MCF 10A (cell line): ENCODE data around the gene GMPPA. TPM values are rescaled to one million over a fixed set of nuclear protein-coding genes. Genes with fewer than 3 reads are reported as not detected.

Experiments used
- BruUV-seq: library from RNA; stranded (reverse); fragments of 400-500 nt; replicated peaks from 2 replicates; lab custom pipeline; 2021; lab: Mats Ljungman, UMichigan
- CTCF ChIA-PET: fragments of 300-600 bp; sonication (Branson Sonifier 250); formaldehyde crosslinking; extraction: SDS; loops from one replicate; lab custom pipeline; 2021; ENCODE audit warnings: antibody characterized with exemption, inconsistent platforms; lab: Yijun Ruan, JAX
- POLR2A ChIA-PET: fragments of 300-600, 350-650 bp; sonication (Branson Sonifier 250); formaldehyde crosslinking; extraction: SDS; loops from one replicate; lab custom pipeline; 2020; ENCODE audit warnings: antibody characterized with exemption, inconsistent platforms; lab: Yijun Ruan, JAX
- DNase-seq: peaks from one replicate; pipeline ENCODE4 v3.0.0-alpha.2; 2018; ENCODE audit not compliant: unreplicated experiment
- H3K27ac Mint-ChIP-seq: one replicate; pipeline ENCODE4 v1.8.0; 2022; ENCODE audit warnings: mild to moderate bottlenecking, low read depth, mixed read lengths; ENCODE audit not compliant: unreplicated experiment
- H3K27me3 Mint-ChIP-seq: one replicate; pipeline ENCODE4 v1.8.0; 2022; ENCODE audit warnings: mixed read lengths; ENCODE audit not compliant: insufficient read depth, unreplicated experiment
- H3K36me3 Mint-ChIP-seq: one replicate; pipeline ENCODE4 v1.8.0; 2022; ENCODE audit warnings: mild to moderate bottlenecking, moderate library complexity, mixed read lengths; ENCODE audit not compliant: insufficient read depth, unreplicated experiment
- H3K4me1 Mint-ChIP-seq: one replicate; pipeline ENCODE4 v1.8.0; 2022; ENCODE audit warnings: mixed read lengths; ENCODE audit not compliant: insufficient read depth, unreplicated experiment
- H3K4me3 Mint-ChIP-seq: one replicate; pipeline ENCODE4 v1.8.0; 2022; ENCODE audit warnings: mild to moderate bottlenecking, moderate library complexity, mixed read lengths; ENCODE audit not compliant: unreplicated experiment
- H3K9me3 Mint-ChIP-seq: one replicate; pipeline ENCODE4 v1.8.0; 2022; ENCODE audit warnings: mixed read lengths; ENCODE audit not compliant: unreplicated experiment
- intact Hi-C: fragments of 100-400 bp; cut with micrococcal nuclease; formaldehyde crosslinking; loops from 2 replicates; pipeline ENCODE4 v1.14.1; 2022
- total RNA-seq: library from RNA; stranded (reverse); gene quantifications from 2 replicates; pipeline ENCODE4 v1.2.3, GENCODE V29; 2022
- TF ChIP-seq, protein P1 (sequence below): fragments of 200-600 bp; IDR thresholded peaks from one replicate; pipeline ENCODE4 v1.8.0; 2022; ENCODE audit warnings: antibody characterized with exemption, mild to moderate bottlenecking; ENCODE audit not compliant: unreplicated experiment

GMPPA gene
- total RNA-seq, 1 experiment from 2014 or later = 70.7 TPM

DNA sequence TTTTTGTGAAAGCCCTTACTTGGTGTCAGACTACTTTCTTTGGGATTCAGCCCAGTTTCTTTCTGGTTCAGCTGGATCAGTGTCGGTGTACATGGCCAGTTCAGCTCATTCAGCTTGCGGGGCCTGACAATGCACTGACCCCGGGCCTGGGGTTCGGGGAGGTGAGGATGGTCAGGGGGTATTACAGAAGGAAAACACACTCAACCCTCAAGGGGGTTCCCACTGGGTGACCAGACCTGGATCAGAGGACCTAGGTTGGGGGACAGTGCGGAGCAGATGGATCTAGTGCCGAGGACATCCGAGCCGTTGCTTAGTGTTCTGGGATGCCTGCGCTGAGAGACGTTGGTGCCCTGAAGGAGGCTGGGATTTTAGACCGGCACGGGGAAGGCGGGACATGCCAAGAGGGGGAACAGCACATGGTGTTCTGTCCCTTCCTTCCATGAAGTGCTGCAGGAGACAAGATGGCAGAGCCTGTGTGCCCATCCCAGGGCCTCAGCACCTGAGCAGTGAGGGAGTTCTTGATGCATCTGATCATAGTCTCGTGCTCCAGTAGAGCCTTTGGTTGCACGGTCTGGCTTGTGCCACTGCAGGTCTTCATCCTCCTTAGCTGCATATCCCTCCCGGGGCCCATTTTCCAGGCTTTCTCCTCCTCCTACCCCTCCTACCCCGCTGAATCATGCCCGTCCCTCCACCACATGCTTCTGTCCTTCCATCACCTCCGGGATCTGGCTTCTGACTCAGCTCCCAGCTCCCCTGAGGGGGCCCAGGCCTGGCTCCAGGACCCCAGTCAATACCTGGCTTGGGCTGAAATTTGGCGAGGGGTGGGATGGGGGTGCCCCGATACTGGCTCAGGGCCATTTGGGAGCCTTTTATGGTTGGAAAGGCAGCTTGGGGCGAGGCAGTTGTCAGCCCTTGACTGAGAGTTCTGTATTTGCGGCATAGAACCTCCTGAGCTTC, 46.1 kb upstream of the GMPPA start:
- Mint-ChIP-seq H3K4me1 (peaks cover 24% of the 10 kb centered on the region), H3K27me3 (no peaks in the 10 kb centered on the region), H3K36me3 (no peaks in the 10 kb centered on the region), H3K27ac (peak overlapping the region; percentile 83), H3K4me3 (peak overlapping the region; percentile 64), H3K9me3 (no peaks in the 10 kb centered on the region)
- DNase-seq = peak; percentile 99
- POLR2A ChIA-PET = interaction anchor here (0.7 to 2.1 kb wide), 15 partner anchors 10 to 298 kb away, joined by 3 to 17 read pairs (median 3); partner anchors contain the start of genes CHPF, CNPPD1, DNAJB2 and GMPPA
- intact Hi-C loops = loop anchor here (2.0 kb wide), 1 partner anchor 46 kb away; the partner anchor contains the start of gene GMPPA
- TF ChIP-seq, protein P1, sequence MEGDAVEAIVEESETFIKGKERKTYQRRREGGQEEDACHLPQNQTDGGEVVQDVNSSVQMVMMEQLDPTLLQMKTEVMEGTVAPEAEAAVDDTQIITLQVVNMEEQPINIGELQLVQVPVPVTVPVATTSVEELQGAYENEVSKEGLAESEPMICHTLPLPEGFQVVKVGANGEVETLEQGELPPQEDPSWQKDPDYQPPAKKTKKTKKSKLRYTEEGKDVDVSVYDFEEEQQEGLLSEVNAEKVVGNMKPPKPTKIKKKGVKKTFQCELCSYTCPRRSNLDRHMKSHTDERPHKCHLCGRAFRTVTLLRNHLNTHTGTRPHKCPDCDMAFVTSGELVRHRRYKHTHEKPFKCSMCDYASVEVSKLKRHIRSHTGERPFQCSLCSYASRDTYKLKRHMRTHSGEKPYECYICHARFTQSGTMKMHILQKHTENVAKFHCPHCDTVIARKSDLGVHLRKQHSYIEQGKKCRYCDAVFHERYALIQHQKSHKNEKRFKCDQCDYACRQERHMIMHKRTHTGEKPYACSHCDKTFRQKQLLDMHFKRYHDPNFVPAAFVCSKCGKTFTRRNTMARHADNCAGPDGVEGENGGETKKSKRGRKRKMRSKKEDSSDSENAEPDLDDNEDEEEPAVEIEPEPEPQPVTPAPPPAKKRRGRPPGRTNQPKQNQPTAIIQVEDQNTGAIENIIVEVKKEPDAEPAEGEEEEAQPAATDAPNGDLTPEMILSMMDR = no peak
- no TSS peak for BruUV-seq
- CTCF ChIA-PET = interaction anchor here (0.6 to 4.2 kb wide), 13 partner anchors 12 to 414 kb away, joined by 3 to 33 read pairs (median 3); a partner anchor contains a TSS

DNA sequence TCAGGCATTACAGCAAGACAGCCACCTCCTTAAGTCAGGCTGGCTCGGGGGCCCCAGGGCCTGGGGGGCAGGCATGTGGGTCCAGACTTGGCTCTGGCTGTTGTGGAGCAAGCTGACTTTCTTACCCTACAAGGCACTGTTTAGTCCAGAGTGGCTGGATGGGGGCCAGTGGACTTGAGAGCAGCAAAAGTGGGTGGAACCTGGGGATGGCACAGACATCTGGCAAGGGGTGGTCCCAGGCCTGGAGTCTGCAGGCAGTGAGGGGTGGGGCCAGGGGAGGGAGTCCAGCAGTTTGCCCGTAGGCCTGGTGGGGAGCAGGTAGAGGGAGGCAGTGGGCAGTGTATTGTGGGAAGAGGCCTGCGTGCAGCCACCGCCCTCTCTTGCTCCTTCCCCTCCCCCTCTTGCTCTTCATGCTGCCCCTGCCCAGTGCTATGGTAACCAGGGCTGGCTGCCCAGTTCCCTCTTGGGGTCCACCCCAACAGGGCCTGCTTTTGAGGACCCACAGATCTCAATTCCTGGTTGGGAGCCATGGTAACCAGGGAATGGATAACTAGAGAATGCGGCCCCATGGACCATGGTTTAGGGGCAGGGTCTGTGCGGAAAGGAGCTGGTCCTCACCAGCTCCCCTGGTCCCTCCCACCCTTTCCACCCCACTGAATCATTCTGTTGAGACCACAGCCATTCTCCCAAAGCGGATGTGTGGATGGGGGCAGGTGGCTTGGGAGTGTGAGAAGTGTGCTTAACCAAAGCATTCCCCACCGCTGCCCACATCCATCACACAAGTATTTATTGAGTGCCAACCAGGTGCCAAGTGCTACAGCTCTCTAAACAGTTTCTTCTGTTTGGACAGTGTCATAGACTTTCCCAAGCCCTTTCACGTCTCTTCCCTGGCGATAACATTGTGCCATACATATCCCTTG, 44.8 kb upstream of the GMPPA start:
- ChIA-PET POLR2A (interaction anchor here (0.8 to 2.1 kb wide), 12 partner anchors 9 to 277 kb away, joined by 3 to 17 read pairs (median 4); partner anchors contain the start of genes CHPF, CNPPD1, DNAJB2 and GMPPA), CTCF (interaction anchor here (0.6 to 5.0 kb wide), 11 partner anchors 22 to 446 kb away, joined by 3 to 41 read pairs (median 3); no protein-coding TSS in a partner anchor)
- peaks cover 29% of the 10 kb centered on the region for H3K4me1 Mint-ChIP-seq
- no peaks in the 10 kb centered on the region for H3K27me3 Mint-ChIP-seq
- peak overlapping the region; percentile 64 for H3K4me3 Mint-ChIP-seq
- intact Hi-C loops = loop anchor here (2.0 kb wide), 1 partner anchor 45 kb away; the partner anchor contains the start of gene GMPPA
- no peaks in the 10 kb centered on the region for H3K9me3 Mint-ChIP-seq
- peak overlapping the region; percentile 83 for H3K27ac Mint-ChIP-seq
- TF ChIP-seq, protein P1 = no peak
- H3K36me3 Mint-ChIP-seq = no peaks in the 10 kb centered on the region
- peak; percentile 96 for DNase-seq
- BruUV-seq = no TSS peak

DNA sequence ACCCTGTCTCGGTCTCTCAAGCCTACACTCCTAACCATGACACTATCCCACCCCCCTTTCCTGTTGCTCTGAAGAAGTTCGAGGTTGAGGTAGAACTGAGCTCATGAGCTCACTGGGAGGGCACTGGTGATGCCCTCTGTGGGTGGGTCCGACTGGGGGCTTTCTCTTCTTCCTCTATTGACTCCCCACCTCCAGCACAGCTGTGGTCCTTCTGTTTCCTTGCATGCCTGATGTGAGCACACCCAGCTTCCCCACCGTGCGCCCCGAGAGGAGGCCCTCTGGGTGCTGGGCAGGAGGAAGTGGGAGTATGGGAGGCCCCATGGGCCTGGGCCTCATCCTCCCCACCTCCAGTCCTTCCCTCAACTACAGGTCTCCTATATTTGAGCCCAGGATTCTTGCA, 43.1 kb upstream of the GMPPA start:
- TF ChIP-seq, protein P1 = no peak
- BruUV-seq = no TSS peak
- H3K9me3 Mint-ChIP-seq = no peaks in the 10 kb centered on the region
- H3K36me3 Mint-ChIP-seq = peaks cover 4% of the 10 kb centered on the region
- H3K4me1 Mint-ChIP-seq = peaks cover 29% of the 10 kb centered on the region
- ChIA-PET CTCF (interaction anchor here (0.6 to 5.0 kb wide), 9 partner anchors 15 to 74 kb away, joined by 3 to 41 read pairs (median 3); no protein-coding TSS in a partner anchor), POLR2A (interaction anchor here (1.0 to 1.4 kb wide), 2 partner anchors 13 to 43 kb away, joined by 3 read pairs; partner anchors contain the start of gene GMPPA)
- H3K4me3 Mint-ChIP-seq = no peak overlapping the region
- intact Hi-C loops = no loop called here
- H3K27ac Mint-ChIP-seq = no peak overlapping the region
- no peaks in the 10 kb centered on the region for H3K27me3 Mint-ChIP-seq
- DNase-seq = no peak
